Peyer's patch (tissue), 4 donors: ENCODE measurements around the gene MAGIX. TPM values are rescaled to one million over a fixed set of nuclear protein-coding genes. Genes with fewer than 3 reads are reported as not detected.
A peak's percentile ranks its signal among the peaks of the same experiment; 100 is the strongest.
"Not testable (repeated sequence)": the region's sequence is repeated elsewhere in the genome, so short reads cannot be mapped to it uniquely, and the experiment has no call there.

ENCODE experiments used
- DNase-seq, 3 donors: peaks; one replicate each; pipeline ENCODE4 v3.0.0-alpha.2; 2017 to 2019
- H3K27ac ChIP-seq, 4 donors: fragments of 200-600 bp; sonication (generic); one replicate each; pipeline ENCODE4 v1.5.1; 2016 to 2019
- H3K27me3 ChIP-seq, 2 donors: fragments of 200-600 bp; sonication (generic); one replicate each; pipeline ENCODE4 v1.5.1; 2019
- H3K36me3 ChIP-seq, 3 donors: fragments of 200-600 bp; sonication (generic); one replicate each; pipeline ENCODE4 v1.5.1; 2016 to 2019
- H3K4me1 ChIP-seq, 4 donors: fragments of 200-600 bp; sonication (generic); one replicate each; pipeline ENCODE4 v1.5.1; 2016 to 2019
- H3K4me3 ChIP-seq, 4 donors: fragments of 200-600 bp; sonication (generic); 1 replicate in 3 of 4; 2 replicates in 1 of 4; pipeline ENCODE4 v1.5.1; 2016 to 2019; ENCODE audit warnings: mild to moderate bottlenecking in 1 of 4
- H3K9me3 ChIP-seq, 4 donors: fragments of 200-600 bp; sonication (generic); one replicate each; pipeline ENCODE4 v1.5.1; 2016 to 2019; ENCODE audit warnings: mild to moderate bottlenecking in 1 of 4
- CTCF ChIP-seq, 6 experiments: fragments of 450-650 bp in 4 of 6; fragments of 200-600 bp in 2 of 6; sonication (generic) in 1 of 6; IDR thresholded peaks; one replicate each; pipeline ENCODE4 v1.5.1; 2017 to 2019; ENCODE audit warnings: antibody characterized with exemption in 6 of 6, mild to moderate bottlenecking in 3 of 6, moderate library complexity in 1 of 6
- POLR2A ChIP-seq, 2 donors: fragments of 450-650 bp; IDR thresholded peaks; one replicate each; pipeline ENCODE4 v1.5.1; 2017; ENCODE audit warnings: antibody characterized with exemption in 2 of 2, mild to moderate bottlenecking in 2 of 2, moderate library complexity in 2 of 2
- total RNA-seq, 4 donors: library from RNA; depleted of rRNA; stranded (reverse); fragments of >200 nt; gene quantifications; one replicate each; pipeline ENCODE4 v1.1.0, GENCODE V29; 2016

MAGIX gene
- total RNA-seq, 4 donors from 2014 or later, result 5.8 to 14.4 (median 11.6) TPM; not detected in 1

DNA sequence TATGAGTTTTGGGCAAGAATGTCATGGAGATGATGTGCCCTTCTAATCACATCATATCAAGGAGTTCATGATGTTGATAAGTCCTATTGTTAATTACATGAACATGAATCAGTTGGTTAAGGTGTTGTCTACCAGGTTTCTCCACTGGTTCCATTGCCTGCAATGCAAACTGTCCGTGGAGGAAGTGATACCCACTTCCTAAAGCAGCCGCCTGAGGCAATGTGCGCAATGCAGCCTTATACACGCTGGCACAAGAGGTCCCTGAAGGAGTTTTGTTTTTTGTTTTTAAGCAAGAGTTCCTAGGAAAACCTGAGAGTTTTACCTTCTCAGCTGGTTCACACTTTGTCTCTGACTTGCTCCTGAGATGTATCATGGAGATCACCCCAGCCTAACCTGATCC lies 33.1 kb upstream of the MAGIX start:
- DNase-seq, result peak in 1 of 3 donors; percentile 34
- Histone ChIP-seq H3K27ac (no peak overlapping the region), H3K4me3 (no peak overlapping the region), H3K9me3 (no peaks in the 10 kb centered on the region), H3K36me3 (no peaks in the 10 kb centered on the region), H3K4me1 (no peaks in the 10 kb centered on the region), H3K27me3 (no peaks in the 10 kb centered on the region)
- no peak for TF ChIP-seq CTCF (IDR thresholded peaks at IDR 0.05)
- TF ChIP-seq POLR2A (IDR thresholded peaks at IDR 0.05), result no peak

DNA sequence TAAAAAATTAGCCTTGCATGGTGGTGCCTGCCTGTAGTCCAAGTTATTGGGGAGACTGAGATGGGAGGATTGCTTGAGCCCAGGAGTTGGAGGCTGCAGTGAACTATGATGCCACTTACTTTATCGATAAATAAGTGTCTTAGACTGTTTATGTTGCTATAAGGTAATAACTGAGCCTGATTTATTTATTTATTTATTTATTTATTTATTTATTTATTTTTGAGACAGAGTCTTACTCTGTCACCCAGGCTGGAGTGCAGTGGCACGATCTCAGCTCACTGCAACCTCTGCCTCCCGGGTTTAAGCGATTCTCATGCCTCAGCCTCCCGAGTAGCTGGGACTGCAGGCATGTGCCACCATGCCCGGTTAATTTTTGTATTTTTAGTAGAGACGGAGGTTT lies 30.3 kb upstream of the MAGIX start:
- DNase-seq, H3K4me1 ChIP-seq, H3K36me3 ChIP-seq, H3K27ac ChIP-seq, H3K4me3 ChIP-seq, H3K27me3 ChIP-seq, H3K9me3 ChIP-seq: not testable (repeated sequence)

DNA sequence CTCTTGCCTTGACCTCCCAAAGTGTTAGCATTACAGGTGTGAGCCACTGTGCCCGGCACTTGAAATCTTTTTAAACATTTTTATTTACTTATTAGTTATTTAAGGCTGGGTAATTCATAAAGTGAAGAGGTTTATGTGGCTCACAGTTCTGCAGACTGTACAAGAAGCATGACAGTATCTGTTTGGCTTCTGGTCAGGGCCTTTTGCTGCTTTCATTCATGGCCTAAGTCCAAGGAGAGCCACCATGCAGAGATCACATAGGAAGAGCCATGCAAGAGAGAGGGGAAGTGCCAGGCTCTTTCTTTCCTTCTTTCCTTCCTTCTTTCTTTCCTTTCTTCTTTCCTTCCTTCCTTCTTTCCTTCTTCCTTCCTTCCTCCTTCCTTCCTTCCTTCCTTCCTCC lies 28.8 kb upstream of the MAGIX start:
- Histone ChIP-seq H3K27me3 (no peaks in the 10 kb centered on the region), H3K36me3 (no peaks in the 10 kb centered on the region), H3K27ac (no peak overlapping the region), H3K4me3 (no peak overlapping the region), H3K4me1 (no peaks in the 10 kb centered on the region), H3K9me3 (peaks cover 0 to 3% (median 0%) of the 10 kb centered on the region in 4 donors)
- TF ChIP-seq POLR2A (IDR thresholded peaks at IDR 0.05), result no peak
- TF ChIP-seq CTCF (IDR thresholded peaks at IDR 0.05), result no peak
- no peak for DNase-seq

GRCh38 chrX:49137492-49137891 lies 25.1 kb upstream of the MAGIX start:
- no peak for DNase-seq
- Histone ChIP-seq H3K9me3 (peaks cover 0 to 20% (median 7%) of the 10 kb centered on the region in 4 donors), H3K4me1 (no peaks in the 10 kb centered on the region), H3K36me3 (no peaks in the 10 kb centered on the region), H3K27me3 (no peaks in the 10 kb centered on the region), H3K27ac (no peak overlapping the region), H3K4me3 (no peak overlapping the region)
- TF ChIP-seq POLR2A (IDR thresholded peaks at IDR 0.05), result no peak
- no peak for TF ChIP-seq CTCF (IDR thresholded peaks at IDR 0.05)

DNA sequence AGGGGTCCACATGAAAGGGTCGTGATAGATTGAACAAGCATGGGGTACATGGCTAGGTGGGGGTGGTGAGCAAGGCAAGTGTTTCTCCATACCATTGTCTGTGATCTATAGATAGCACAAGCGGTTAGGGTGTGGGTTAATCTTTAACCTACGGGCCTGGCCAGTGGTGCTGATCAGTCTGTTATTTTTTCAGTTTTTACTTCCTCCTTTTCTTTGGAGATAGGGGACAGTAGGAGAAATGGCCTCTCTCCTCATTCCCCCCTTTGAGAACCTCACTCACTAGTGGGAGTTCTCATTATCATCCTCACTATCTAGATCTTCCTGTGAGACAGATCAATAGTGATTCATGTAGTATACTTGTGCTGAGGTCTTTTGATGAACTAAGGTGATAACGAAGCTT lies 22.8 kb upstream of the MAGIX start:
- Histone ChIP-seq H3K27ac (no peak overlapping the region), H3K4me3 (no peak overlapping the region), H3K36me3 (no peaks in the 10 kb centered on the region), H3K4me1 (no peaks in the 10 kb centered on the region), H3K9me3 (peaks cover 0 to 20% (median 7%) of the 10 kb centered on the region in 4 donors), H3K27me3 (no peaks in the 10 kb centered on the region)
- no peak for DNase-seq
- no peak for TF ChIP-seq CTCF (IDR thresholded peaks at IDR 0.05)
- no peak for TF ChIP-seq POLR2A (IDR thresholded peaks at IDR 0.05)

DNA sequence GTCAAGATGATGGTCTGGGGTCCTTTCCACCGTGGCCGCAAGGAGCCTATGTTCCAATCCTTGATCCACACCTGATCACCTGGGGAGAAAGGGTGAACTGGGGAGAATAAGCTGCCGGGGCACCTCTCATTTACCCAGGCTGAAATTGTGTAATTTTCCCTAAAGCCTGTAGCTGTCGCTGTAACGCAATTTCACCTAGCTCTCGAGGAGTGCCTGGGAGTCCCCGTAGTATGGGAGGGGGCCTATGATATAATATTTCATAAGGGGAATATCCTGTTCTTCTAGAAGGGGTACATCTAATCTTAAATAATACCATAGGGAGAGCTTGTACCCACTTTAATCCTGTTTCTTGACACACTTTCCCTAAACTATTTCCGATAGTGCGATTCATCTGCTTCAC lies 20.3 kb upstream of the MAGIX start:
- DNase-seq, H3K27ac ChIP-seq, H3K36me3 ChIP-seq, H3K4me3 ChIP-seq, H3K27me3 ChIP-seq, H3K4me1 ChIP-seq: not testable (repeated sequence)
- TF ChIP-seq CTCF (IDR thresholded peaks at IDR 0.05), result peak in 4 of 6 experiments; percentile 5 to 20 (median 14)
- peaks cover 0 to 20% (median 7%) of the 10 kb centered on the region in 4 donors for H3K9me3 ChIP-seq

- DNase-seq, result not testable (repeated sequence)
Observed at GRCh38 chrX:49143154-49143553, 19.4 kb upstream of the MAGIX start.

More at GRCh38 chrX:49143154-49143553, 19.4 kb upstream of the MAGIX start:
- not testable (repeated sequence) for H3K4me3 ChIP-seq, H3K36me3 ChIP-seq, H3K27me3 ChIP-seq, H3K27ac ChIP-seq, H3K4me1 ChIP-seq
- peaks cover 0 to 20% (median 7%) of the 10 kb centered on the region in 4 donors for H3K9me3 ChIP-seq
